Measurements from ENCODE around the gene PARP6. TPM values are rescaled to one million over a fixed set of nuclear protein-coding genes. Genes with fewer than 3 reads are reported as not detected.

The PARP6 gene
- total RNA-seq, 1 donor from 2014 or later = 7.1 TPM

GRCh38 chr15:72231066-72231832 lies 41.1 kb downstream of the PARP6 start, which contains the start of gene PKM:
Gene PKM (minus strand): TSS chr15:72231190. CDS start chr15:72219097, 12,093 bp downstream.
- DNase-seq (ENCODE audit: low read depth in 2 of 2) = peak; percentile 94 to 95

DNA sequence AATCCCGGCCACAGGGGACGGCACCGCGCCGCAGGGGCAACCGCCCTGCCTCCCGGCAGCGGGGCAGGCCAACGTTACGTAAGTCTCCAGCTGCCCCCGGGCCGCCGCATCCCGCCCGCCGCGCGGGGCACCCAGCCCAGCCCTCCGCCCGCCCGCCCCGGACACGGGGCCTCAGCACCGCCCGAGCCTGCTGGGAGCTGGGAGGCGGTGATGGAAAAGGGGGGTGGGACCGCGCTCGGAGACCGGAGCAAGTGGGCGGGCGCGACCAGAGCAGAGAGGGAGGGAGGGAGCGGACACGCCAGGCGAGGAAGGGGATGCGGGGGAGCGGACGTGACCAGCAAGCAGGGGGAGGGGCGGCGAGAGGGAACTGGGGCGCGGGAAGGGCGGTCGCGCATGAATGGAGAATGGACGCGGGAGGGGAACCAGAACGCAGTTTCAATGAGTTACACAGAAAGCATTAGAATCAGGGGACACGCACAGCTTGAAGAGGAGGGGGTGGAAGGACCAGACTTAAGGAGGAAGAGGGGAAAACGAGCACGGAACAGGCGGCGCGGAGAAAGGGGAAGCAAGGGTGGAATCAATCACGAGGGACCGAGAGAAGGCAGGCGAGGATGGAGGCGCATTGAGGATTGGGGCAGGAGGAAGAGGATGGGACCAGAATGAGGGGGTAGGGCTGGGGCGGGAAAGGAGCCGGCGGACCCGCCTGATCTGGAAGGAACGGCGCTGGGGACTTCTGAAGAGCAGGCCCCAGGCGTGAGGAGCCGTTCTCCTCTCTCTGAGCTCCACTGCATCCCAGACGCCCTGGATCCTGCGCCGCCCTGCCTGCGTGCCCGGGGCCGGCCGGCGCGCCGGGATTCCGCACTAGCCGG lies 41.9 kb downstream of the PARP6 start:
- DNase-seq (ENCODE audit: low read depth in 2 of 2) = peak; percentile 81 to 95

DNA sequence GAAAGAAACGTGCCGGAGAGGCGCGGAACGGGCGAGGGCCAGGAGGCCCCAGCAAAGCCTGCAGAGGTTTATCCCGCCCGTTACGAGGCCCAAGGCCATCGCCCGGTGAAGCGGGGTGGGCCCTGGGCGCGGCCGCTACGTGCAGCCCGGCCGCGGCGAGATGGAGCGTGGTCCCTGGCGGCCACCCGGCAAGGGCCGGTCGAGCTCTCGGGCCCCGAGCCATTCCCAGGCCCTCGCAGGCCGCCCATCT lies 42.5 kb downstream of the PARP6 start:
- DNase-seq (ENCODE audit: low read depth in 2 of 2) = no peak

- peak in 1 of 2 donors; percentile 30 for DNase-seq (ENCODE audit: low read depth in 2 of 2)
These were observed 43.0 kb downstream of the PARP6 start for GRCh38 chr15:72229076-72229946.

DNA sequence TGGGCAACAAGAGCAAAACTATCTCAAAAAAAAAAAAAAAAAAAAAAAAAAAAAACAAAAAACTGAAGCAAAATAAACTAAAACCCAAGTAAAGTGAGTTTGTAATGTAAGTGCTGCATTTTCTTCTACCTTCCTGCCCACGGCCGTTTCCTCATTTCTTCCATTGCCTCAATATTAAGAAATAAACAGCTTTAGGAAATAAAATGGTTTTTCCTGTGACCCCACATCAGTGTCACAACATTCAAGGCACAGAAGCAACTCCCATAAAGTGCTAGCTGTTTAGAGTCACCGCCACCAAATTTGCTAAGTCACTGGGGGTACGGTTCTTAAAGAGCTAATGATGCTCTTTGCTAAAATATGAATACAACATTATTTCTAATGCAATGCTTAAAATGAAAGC lies 44.6 kb downstream of the PARP6 start:
- no peak for DNase-seq (ENCODE audit: low read depth in 2 of 2)

DNA sequence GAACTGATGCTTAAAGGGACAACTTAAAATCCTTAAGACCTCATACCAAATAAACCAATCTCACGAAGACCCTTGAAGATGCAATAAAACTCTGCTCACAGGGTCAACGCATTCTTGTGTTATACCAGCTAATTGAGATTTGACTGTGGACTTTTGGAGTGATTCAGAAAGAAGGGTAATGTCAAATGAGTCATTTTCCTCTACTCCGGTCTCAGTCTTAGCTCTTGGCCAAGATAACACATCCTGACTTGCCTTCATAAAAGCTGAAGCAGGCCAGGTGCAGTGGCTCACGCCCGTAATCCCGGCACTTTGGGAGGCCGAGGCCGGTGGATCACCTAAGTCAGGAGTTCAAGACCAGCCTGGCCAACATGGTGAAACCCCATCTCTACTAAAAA lies 45.2 kb downstream of the PARP6 start:
- DNase-seq (ENCODE audit: low read depth in 2 of 2) = peak in 1 of 2 donors; percentile 90

- no peak for DNase-seq (ENCODE audit: low read depth in 2 of 2)
These were observed 49.1 kb downstream of the PARP6 start for GRCh38 chr15:72223278-72223677.

GRCh38 chr15:72222393-72222792 lies 50.0 kb downstream of the PARP6 start:
- DNase-seq (ENCODE audit: low read depth in 2 of 2) = peak in 1 of 2 donors; percentile 47

DNA sequence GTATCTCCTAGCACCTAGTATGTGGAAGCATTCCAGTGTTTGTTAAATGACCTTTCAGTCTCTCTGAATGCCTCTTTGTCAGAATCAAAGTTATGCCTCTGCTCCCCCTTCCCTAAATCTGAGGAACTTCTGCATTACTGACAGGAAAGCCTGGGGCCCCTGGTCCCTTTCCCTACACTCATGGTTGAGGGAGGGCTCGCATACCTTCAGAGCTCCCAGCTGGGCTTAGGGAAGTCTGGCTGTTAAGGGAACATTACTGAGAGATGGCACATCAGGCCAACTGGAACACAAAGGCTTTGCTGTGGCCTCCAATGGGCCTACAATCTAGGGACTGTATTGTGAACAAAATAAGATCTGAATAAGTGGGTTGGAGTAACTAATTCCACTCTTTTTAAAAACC lies 51.7 kb downstream of the PARP6 start:
- DNase-seq (ENCODE audit: low read depth in 2 of 2) = no peak

DNA sequence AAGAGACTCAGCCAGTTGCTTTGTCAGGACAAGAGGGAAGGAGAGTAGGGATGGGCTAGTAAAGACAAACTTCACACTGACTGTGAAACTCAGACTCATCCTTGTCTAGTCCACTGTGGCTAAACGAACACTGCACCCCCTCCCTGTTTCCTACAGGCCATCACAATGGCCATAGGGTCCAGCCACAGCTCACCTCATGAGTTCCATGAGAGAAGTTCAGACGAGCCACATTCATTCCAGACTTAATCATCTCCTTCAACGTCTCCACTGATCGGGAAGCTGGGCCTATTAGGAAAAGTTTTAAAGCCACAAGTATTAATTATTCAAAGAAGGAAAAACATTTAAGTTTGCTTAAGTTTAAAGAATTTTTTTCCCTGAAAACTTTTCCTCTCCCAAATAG lies 55.1 kb downstream of the PARP6 start:
- no peak for DNase-seq (ENCODE audit: low read depth in 2 of 2)

GRCh38 chr15:72216079-72216478 lies 56.3 kb downstream of the PARP6 start:
- no peak for DNase-seq (ENCODE audit: low read depth in 2 of 2)

- no peak for DNase-seq (ENCODE audit: low read depth in 2 of 2)
These were observed 64.7 kb downstream of the PARP6 start for GRCh38 chr15:72207558-72208085.

GRCh38 chr15:72206677-72207000 lies 65.7 kb downstream of the PARP6 start:
- no peak for DNase-seq (ENCODE audit: low read depth in 2 of 2)

GRCh38 chr15:72205896-72206676 lies 66.3 kb downstream of the PARP6 start:
- DNase-seq (ENCODE audit: low read depth in 2 of 2) = no peak

- no peak for DNase-seq (ENCODE audit: low read depth in 2 of 2)
These were observed 67.1 kb downstream of the PARP6 start for GRCh38 chr15:72205273-72205672.

GRCh38 chr15:72203507-72203837 lies 68.9 kb downstream of the PARP6 start:
- peak; percentile 81 to 88 for DNase-seq (ENCODE audit: low read depth in 2 of 2)

- DNase-seq (ENCODE audit: low read depth in 2 of 2) = no peak
These were observed 69.4 kb downstream of the PARP6 start for GRCh38 chr15:72202801-72203506.

DNA sequence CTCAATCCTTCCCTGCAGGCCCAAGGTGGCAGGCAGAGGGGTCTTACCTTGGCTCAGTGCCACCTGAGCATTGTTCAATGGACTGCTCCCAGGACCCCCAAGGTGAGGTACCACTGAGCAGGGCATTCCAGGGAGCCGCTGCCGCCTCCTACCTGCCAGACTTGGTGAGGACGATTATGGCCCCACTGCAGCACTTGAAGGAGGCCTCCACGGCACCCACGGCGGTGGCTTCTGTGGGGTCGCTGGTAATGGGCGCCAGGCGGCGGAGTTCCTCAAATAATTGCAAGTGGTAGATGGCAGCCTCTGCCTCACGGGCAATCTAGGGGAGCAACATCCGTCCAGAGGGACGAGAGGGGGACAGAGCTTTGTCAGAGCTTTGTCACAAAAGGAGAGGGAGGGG lies 70.1 kb downstream of the PARP6 start:
- DNase-seq (ENCODE audit: low read depth in 2 of 2) = no peak

- no peak for DNase-seq (ENCODE audit: low read depth in 2 of 2)
These were observed 70.9 kb downstream of the PARP6 start for GRCh38 chr15:72201391-72201921.

Measured in dermis microvascular lymphatic vessel endothelial cell (primary cell).